HEK293 (cell line): ENCODE results near the gene IFRD2.

Experiments used
- HOXD13 ChIP-seq: sonication (generic); formaldehyde crosslinking; IDR thresholded peaks from 2 replicates; pipeline ENCODE4 v1.8.0; 2022; ENCODE audit warnings: missing genetic modification reagents, borderline replicate concordance
- KLF8 ChIP-seq: fragments of 450-650 bp; formaldehyde crosslinking; IDR thresholded peaks from 2 replicates; pipeline ENCODE4 v1.5.1; 2016; ENCODE audit warnings: missing biosample characterization, missing genetic modification characterization
- MEIS1 ChIP-seq: sonication (generic); formaldehyde crosslinking; IDR thresholded peaks from 2 replicates; pipeline ENCODE4 v1.8.1; 2022; ENCODE audit warnings: missing genetic modification reagents, mild to moderate bottlenecking, borderline replicate concordance
- SALL2 ChIP-seq: fragments of 450-650 bp; formaldehyde crosslinking; IDR thresholded peaks from 2 replicates; pipeline ENCODE4 v1.5.0; 2017; ENCODE audit warnings: missing biosample characterization, mild to moderate bottlenecking, missing genetic modification characterization, borderline replicate concordance
- SETDB1 ChIP-seq: IDR thresholded peaks from one replicate; pipeline ENCODE4 v1.6.1; 2017; ENCODE audit warnings: mild to moderate bottlenecking, low read length, moderate library complexity, mixed read lengths; ENCODE audit not compliant: insufficient read length
- ZBTB20 ChIP-seq: fragments of 450-650 bp; formaldehyde crosslinking; IDR thresholded peaks from 2 replicates; pipeline ENCODE4 v1.5.1; 2016; ENCODE audit warnings: missing biosample characterization, missing genetic modification characterization
- ZNF175 ChIP-seq: fragments of 450-650 bp; formaldehyde crosslinking; IDR thresholded peaks from 2 replicates; pipeline ENCODE4 v1.5.1; 2016; ENCODE audit warnings: missing biosample characterization, missing genetic modification characterization
- ZNF24 ChIP-seq: fragments of 450-650 bp; formaldehyde crosslinking; IDR thresholded peaks from 2 replicates; pipeline ENCODE4 v1.5.1; 2016; ENCODE audit warnings: missing biosample characterization, missing genetic modification characterization
- ZNF311 ChIP-seq: fragments of 450-650 bp; formaldehyde crosslinking; IDR thresholded peaks from 2 replicates; pipeline ENCODE4 v1.5.1; 2017; ENCODE audit warnings: missing biosample characterization, missing genetic modification characterization, borderline replicate concordance
- ZNF350 ChIP-seq: fragments of 450-650 bp; formaldehyde crosslinking; IDR thresholded peaks from 2 replicates; pipeline ENCODE4 v1.5.0; 2017; ENCODE audit warnings: missing biosample characterization, mild to moderate bottlenecking, missing genetic modification characterization
- ZNF530 ChIP-seq: fragments of 450-650 bp; formaldehyde crosslinking; IDR thresholded peaks from 2 replicates; pipeline ENCODE4 v1.5.1; 2016; ENCODE audit warnings: low read depth, missing biosample characterization, missing genetic modification characterization
- TF ChIP-seq, protein P1 (sequence below): fragments of 450-650 bp; formaldehyde crosslinking; IDR thresholded peaks from 2 replicates; pipeline ENCODE4 v1.5.1; 2017; ENCODE audit warnings: missing biosample characterization, missing genetic modification characterization
- TF ChIP-seq, protein P2 (sequence below): sonication (generic); formaldehyde crosslinking; IDR thresholded peaks from 2 replicates; pipeline ENCODE4 v1.8.1; 2022; ENCODE audit warnings: mild to moderate bottlenecking, moderate library complexity, missing genetic modification reagents
- TF ChIP-seq, protein P3 (sequence below): fragments of 450-650 bp; formaldehyde crosslinking; conservative IDR thresholded peaks from 2 replicates; pipeline ENCODE4 v1.5.1; 2016; ENCODE audit warnings: low read depth, missing biosample characterization, missing genetic modification characterization
- TF ChIP-seq, protein P4 (sequence below): fragments of 450-650 bp; formaldehyde crosslinking; IDR thresholded peaks from 2 replicates; pipeline ENCODE4 v1.5.1; 2016; ENCODE audit warnings: missing biosample characterization, missing genetic modification characterization, borderline replicate concordance
- TF ChIP-seq, protein P5 (sequence below): fragments of 450-650 bp; formaldehyde crosslinking; IDR thresholded peaks from 2 replicates; pipeline ENCODE4 v1.5.1; 2016; ENCODE audit warnings: missing biosample characterization, missing genetic modification characterization
- TF ChIP-seq, protein P6 (sequence below): fragments of 450-650 bp; formaldehyde crosslinking; IDR thresholded peaks from 2 replicates; pipeline ENCODE4 v1.5.1; 2017; ENCODE audit warnings: missing biosample characterization, missing genetic modification characterization
- TF ChIP-seq, protein P7 (sequence below): fragments of 450-650 bp; formaldehyde crosslinking; IDR thresholded peaks from 2 replicates; pipeline ENCODE4 v1.5.1; 2016; ENCODE audit warnings: missing biosample characterization, missing genetic modification characterization
- TF ChIP-seq, protein P8 (sequence below): fragments of 450-650 bp; formaldehyde crosslinking; IDR thresholded peaks from 2 replicates; pipeline ENCODE4 v1.5.1; 2016; ENCODE audit warnings: missing biosample characterization, missing genetic modification characterization

The IFRD2 gene

DNA sequence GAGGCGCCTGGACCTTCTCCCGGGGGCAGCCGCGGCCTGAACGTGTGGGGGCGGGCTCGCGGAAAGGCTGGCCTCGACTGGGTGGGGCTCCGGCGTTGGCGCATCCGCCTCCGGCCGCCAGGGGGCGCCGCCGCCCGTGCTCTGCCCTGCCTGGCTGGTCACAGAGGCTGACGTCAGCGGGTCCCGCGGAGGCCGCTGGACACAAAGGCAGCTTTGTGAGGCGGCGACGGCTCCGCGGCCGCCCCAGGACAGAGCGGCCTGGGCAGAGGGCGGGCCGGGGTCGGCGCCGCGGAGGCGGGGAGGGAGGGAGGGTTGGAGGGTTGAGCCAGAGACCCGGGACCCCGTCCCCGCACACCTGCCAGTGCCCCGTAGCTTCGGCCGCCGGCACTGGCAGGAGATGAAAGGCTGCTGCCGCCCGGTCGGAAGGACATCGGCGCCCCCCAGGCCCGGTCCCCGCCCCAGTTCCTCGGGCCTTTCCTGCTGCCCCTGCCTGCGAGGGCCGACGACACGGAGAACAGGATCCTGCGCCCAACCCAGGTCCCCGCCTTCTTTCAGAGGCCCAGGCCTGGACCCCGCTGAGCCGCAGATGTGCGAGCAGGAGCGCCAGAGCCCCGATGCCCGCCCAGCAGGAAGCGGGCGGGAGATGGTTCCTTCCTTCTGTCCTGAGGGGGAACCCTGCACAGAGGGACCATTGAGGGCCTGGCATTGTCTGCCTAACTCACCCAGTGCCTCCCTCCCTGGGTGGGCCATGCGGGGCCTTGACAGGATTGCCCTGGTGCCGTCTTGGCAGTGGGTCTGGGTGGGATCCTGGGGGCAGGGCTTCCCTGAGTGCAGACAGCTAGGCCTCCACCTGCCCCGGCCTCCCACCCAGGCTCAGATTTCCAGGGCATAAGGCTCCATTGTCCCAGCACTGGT lies 31.9 kb downstream of the IFRD2 start (continued):
- TF ChIP-seq, protein P1, sequence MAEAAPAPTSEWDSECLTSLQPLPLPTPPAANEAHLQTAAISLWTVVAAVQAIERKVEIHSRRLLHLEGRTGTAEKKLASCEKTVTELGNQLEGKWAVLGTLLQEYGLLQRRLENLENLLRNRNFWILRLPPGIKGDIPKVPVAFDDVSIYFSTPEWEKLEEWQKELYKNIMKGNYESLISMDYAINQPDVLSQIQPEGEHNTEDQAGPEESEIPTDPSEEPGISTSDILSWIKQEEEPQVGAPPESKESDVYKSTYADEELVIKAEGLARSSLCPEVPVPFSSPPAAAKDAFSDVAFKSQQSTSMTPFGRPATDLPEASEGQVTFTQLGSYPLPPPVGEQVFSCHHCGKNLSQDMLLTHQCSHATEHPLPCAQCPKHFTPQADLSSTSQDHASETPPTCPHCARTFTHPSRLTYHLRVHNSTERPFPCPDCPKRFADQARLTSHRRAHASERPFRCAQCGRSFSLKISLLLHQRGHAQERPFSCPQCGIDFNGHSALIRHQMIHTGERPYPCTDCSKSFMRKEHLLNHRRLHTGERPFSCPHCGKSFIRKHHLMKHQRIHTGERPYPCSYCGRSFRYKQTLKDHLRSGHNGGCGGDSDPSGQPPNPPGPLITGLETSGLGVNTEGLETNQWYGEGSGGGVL (tag by site-specific recombination), result peak; percentile 55; the same call in 1 of the 2 replicates
- TF ChIP-seq, protein P2, sequence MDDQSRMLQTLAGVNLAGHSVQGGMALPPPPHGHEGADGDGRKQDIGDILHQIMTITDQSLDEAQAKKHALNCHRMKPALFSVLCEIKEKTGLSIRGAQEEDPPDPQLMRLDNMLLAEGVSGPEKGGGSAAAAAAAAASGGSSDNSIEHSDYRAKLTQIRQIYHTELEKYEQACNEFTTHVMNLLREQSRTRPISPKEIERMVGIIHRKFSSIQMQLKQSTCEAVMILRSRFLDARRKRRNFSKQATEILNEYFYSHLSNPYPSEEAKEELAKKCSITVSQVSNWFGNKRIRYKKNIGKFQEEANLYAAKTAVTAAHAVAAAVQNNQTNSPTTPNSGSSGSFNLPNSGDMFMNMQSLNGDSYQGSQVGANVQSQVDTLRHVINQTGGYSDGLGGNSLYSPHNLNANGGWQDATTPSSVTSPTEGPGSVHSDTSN, result no peak
- TF ChIP-seq, protein P3, sequence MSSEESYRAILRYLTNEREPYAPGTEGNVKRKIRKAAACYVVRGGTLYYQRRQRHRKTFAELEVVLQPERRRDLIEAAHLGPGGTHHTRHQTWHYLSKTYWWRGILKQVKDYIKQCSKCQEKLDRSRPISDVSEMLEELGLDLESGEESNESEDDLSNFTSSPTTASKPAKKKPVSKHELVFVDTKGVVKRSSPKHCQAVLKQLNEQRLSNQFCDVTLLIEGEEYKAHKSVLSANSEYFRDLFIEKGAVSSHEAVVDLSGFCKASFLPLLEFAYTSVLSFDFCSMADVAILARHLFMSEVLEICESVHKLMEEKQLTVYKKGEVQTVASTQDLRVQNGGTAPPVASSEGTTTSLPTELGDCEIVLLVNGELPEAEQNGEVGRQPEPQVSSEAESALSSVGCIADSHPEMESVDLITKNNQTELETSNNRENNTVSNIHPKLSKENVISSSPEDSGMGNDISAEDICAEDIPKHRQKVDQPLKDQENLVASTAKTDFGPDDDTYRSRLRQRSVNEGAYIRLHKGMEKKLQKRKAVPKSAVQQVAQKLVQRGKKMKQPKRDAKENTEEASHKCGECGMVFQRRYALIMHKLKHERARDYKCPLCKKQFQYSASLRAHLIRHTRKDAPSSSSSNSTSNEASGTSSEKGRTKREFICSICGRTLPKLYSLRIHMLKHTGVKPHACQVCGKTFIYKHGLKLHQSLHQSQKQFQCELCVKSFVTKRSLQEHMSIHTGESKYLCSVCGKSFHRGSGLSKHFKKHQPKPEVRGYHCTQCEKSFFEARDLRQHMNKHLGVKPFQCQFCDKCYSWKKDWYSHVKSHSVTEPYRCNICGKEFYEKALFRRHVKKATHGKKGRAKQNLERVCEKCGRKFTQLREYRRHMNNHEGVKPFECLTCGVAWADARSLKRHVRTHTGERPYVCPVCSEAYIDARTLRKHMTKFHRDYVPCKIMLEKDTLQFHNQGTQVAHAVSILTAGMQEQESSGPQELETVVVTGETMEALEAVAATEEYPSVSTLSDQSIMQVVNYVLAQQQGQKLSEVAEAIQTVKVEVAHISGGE (tag by site-specific recombination), result peak; percentile 42; the same call in 1 of the 2 replicates
- TF ChIP-seq, protein P4, sequence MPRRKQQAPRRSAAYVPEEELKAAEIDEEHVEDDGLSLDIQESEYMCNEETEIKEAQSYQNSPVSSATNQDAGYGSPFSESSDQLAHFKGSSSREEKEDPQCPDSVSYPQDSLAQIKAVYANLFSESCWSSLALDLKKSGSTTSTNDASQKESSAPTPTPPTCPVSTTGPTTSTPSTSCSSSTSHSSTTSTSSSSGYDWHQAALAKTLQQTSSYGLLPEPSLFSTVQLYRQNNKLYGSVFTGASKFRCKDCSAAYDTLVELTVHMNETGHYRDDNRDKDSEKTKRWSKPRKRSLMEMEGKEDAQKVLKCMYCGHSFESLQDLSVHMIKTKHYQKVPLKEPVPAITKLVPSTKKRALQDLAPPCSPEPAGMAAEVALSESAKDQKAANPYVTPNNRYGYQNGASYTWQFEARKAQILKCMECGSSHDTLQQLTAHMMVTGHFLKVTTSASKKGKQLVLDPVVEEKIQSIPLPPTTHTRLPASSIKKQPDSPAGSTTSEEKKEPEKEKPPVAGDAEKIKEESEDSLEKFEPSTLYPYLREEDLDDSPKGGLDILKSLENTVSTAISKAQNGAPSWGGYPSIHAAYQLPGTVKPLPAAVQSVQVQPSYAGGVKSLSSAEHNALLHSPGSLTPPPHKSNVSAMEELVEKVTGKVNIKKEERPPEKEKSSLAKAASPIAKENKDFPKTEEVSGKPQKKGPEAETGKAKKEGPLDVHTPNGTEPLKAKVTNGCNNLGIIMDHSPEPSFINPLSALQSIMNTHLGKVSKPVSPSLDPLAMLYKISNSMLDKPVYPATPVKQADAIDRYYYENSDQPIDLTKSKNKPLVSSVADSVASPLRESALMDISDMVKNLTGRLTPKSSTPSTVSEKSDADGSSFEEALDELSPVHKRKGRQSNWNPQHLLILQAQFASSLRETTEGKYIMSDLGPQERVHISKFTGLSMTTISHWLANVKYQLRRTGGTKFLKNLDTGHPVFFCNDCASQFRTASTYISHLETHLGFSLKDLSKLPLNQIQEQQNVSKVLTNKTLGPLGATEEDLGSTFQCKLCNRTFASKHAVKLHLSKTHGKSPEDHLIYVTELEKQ (tag by site-specific recombination), result 0 out of 2 replicates have a peak, but pooled peaks have one; percentile 36
- no peak for TF ChIP-seq ZNF350 (tag by site-specific recombination)
- TF ChIP-seq HOXD13 (CRISPR knock-in tag), result no peak
- TF ChIP-seq, protein P5, sequence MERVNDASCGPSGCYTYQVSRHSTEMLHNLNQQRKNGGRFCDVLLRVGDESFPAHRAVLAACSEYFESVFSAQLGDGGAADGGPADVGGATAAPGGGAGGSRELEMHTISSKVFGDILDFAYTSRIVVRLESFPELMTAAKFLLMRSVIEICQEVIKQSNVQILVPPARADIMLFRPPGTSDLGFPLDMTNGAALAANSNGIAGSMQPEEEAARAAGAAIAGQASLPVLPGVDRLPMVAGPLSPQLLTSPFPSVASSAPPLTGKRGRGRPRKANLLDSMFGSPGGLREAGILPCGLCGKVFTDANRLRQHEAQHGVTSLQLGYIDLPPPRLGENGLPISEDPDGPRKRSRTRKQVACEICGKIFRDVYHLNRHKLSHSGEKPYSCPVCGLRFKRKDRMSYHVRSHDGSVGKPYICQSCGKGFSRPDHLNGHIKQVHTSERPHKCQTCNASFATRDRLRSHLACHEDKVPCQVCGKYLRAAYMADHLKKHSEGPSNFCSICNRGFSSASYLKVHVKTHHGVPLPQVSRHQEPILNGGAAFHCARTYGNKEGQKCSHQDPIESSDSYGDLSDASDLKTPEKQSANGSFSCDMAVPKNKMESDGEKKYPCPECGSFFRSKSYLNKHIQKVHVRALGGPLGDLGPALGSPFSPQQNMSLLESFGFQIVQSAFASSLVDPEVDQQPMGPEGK, result peak; percentile 76
- TF ChIP-seq, protein P6, sequence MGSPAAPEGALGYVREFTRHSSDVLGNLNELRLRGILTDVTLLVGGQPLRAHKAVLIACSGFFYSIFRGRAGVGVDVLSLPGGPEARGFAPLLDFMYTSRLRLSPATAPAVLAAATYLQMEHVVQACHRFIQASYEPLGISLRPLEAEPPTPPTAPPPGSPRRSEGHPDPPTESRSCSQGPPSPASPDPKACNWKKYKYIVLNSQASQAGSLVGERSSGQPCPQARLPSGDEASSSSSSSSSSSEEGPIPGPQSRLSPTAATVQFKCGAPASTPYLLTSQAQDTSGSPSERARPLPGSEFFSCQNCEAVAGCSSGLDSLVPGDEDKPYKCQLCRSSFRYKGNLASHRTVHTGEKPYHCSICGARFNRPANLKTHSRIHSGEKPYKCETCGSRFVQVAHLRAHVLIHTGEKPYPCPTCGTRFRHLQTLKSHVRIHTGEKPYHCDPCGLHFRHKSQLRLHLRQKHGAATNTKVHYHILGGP (tag by site-specific recombination), result no peak
- no peak for TF ChIP-seq ZNF175 (tag by site-specific recombination)
- TF ChIP-seq SETDB1, result no peak
- no peak for TF ChIP-seq SALL2 (tag by site-specific recombination)
- TF ChIP-seq ZNF311 (tag by site-specific recombination), result no peak
- TF ChIP-seq, protein P7, sequence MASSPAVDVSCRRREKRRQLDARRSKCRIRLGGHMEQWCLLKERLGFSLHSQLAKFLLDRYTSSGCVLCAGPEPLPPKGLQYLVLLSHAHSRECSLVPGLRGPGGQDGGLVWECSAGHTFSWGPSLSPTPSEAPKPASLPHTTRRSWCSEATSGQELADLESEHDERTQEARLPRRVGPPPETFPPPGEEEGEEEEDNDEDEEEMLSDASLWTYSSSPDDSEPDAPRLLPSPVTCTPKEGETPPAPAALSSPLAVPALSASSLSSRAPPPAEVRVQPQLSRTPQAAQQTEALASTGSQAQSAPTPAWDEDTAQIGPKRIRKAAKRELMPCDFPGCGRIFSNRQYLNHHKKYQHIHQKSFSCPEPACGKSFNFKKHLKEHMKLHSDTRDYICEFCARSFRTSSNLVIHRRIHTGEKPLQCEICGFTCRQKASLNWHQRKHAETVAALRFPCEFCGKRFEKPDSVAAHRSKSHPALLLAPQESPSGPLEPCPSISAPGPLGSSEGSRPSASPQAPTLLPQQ (tag by site-specific recombination), result no peak; the same call in 1 of the 2 replicates
- peak; percentile 54; the same call in 1 of the 2 replicates for TF ChIP-seq KLF8 (tag by site-specific recombination)
- peak; percentile 72 for TF ChIP-seq ZBTB20
- TF ChIP-seq ZNF24, result no peak
- TF ChIP-seq, protein P8, sequence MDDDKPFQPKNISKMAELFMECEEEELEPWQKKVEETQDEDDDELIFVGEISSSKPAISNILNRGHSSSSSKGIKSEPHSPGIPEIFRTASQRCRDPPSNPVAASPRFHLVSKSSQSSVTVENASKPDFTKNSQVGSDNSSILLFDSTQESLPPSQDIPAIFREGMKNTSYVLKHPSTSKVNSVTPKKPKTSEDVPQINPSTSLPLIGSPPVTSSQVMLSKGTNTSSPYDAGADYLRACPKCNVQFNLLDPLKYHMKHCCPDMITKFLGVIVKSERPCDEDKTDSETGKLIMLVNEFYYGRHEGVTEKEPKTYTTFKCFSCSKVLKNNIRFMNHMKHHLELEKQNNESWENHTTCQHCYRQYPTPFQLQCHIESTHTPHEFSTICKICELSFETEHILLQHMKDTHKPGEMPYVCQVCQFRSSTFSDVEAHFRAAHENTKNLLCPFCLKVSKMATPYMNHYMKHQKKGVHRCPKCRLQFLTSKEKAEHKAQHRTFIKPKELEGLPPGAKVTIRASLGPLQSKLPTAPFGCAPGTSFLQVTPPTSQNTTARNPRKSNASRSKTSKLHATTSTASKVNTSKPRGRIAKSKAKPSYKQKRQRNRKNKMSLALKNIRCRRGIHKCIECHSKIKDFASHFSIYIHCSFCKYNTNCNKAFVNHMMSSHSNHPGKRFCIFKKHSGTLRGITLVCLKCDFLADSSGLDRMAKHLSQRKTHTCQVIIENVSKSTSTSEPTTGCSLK (tag by site-specific recombination), result no peak
- no peak for TF ChIP-seq MEIS1 (CRISPR knock-in tag)
- no peak for TF ChIP-seq ZNF530 (tag by site-specific recombination)
